ENCODE results near the gene CDH13. TPM values are rescaled to one million over a fixed set of nuclear protein-coding genes. Genes with fewer than 3 reads are reported as not detected.

Gene CDH13
- total and polyA plus RNA-seq, 10 of the 15 experiments (the other 5 are each of a cell fraction or from before 2014, with no cell fraction given), result under 0.01 to 0.05 TPM; not detected in 8

- ChIA-PET RAD21 (ENCODE audit: unreplicated experiment) (no interaction called here), POLR2A (no interaction called here), SMC1A (ENCODE audit: uncharacterized antibody, unreplicated experiment) (interaction anchor here (0.6 kb wide), 2 partner anchors 27 to 145 kb away, joined by 3 read pairs; no protein-coding TSS in a partner anchor), CTCF (no interaction called here)
- H3K27ac ChIP-seq (ENCODE audit: control insufficient read depth, insufficient read depth), result no peak overlapping the region
- no peak overlapping the region for H3K4me2 ChIP-seq (ENCODE audit: control insufficient read depth, insufficient read depth)
- H3K9me3 ChIP-seq (replicated peaks; ENCODE audit: control insufficient read depth, insufficient read depth, low read length), result no peaks in the 10 kb centered on the region
- FAIRE-seq, result no peak
- 17% methylated on average over 3 of the region's 3 CpGs for WGBS (ENCODE audit: insufficient coverage, insufficient replicate concordance, low lambda C conversion rate, missing lambda C conversion rate)
- H3K79me2 ChIP-seq (ENCODE audit: control insufficient read depth, insufficient read depth, low read length), result no peaks in the 10 kb centered on the region
- ATAC-seq, result no peak
- DNase-seq (ENCODE audit: low read depth, low spot score), result no peak
- no peaks in the 10 kb centered on the region for H4K20me1 ChIP-seq (ENCODE audit: control insufficient read depth, insufficient read depth)
- TF ChIP-seq NFIC (IDR thresholded peaks at IDR 0.05; ENCODE audit: low read depth, low read length) (no peak), BRCA1 (IDR thresholded peaks at IDR 0.05; ENCODE audit: low read depth, low read length) (no peak), GABPA (IDR thresholded peaks at IDR 0.05; ENCODE audit: low read depth) (no peak), RB1 (IDR thresholded peaks at IDR 0.05; ENCODE audit: borderline replicate concordance) (no peak), POLR2AphosphoS2 (IDR thresholded peaks at IDR 0.05; ENCODE audit: low read depth, low read length) (no peak)
- TF ChIP-seq, protein P1, sequence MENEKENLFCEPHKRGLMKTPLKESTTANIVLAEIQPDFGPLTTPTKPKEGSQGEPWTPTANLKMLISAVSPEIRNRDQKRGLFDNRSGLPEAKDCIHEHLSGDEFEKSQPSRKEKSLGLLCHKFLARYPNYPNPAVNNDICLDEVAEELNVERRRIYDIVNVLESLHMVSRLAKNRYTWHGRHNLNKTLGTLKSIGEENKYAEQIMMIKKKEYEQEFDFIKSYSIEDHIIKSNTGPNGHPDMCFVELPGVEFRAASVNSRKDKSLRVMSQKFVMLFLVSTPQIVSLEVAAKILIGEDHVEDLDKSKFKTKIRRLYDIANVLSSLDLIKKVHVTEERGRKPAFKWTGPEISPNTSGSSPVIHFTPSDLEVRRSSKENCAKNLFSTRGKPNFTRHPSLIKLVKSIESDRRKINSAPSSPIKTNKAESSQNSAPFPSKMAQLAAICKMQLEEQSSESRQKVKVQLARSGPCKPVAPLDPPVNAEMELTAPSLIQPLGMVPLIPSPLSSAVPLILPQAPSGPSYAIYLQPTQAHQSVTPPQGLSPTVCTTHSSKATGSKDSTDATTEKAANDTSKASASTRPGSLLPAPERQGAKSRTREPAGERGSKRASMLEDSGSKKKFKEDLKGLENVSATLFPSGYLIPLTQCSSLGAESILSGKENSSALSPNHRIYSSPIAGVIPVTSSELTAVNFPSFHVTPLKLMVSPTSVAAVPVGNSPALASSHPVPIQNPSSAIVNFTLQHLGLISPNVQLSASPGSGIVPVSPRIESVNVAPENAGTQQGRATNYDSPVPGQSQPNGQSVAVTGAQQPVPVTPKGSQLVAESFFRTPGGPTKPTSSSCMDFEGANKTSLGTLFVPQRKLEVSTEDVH (IDR thresholded peaks at IDR 0.05; ENCODE audit: low read depth, partially characterized antibody), result no peak
- BruUV-seq (replicated peaks), result no TSS peak
- H3K27me3 ChIP-seq (replicated peaks in 1 of 2; ENCODE audit: control insufficient read depth in 2 of 2, insufficient read depth in 2 of 2, low read length in 1 of 2), result no peaks in the 10 kb centered on the region
- no peak overlapping the region for H2AFZ ChIP-seq (ENCODE audit: control insufficient read depth, low read depth, low read length)
- no peak overlapping the region for H3K4me3 ChIP-seq
- H3K9ac ChIP-seq (ENCODE audit: control insufficient read depth, insufficient read depth, low read length), result no peak overlapping the region
- H3K36me3 ChIP-seq (ENCODE audit: control insufficient read depth in 2 of 2, insufficient read depth in 2 of 2, low read length in 1 of 2), result no peaks in the 10 kb centered on the region
- intact Hi-C loops (cut with micrococcal nuclease; ENCODE audit: unreplicated experiment), result no loop called here
- in situ Hi-C loops (cut with MboI), result no loop called here
- H3K4me1 ChIP-seq (ENCODE audit: control insufficient read depth, insufficient read depth, low read length), result no peaks in the 10 kb centered on the region
Measured at GRCh38 chr16:82990155-82990554, 363.4 kb downstream of the CDH13 start.
